Measurements from ENCODE around the gene PDZD7.
A peak's percentile ranks its signal among the peaks of the same experiment; 100 is the strongest.

PDZD7 gene

GRCh38 chr10:101053516-101053915 is 22.6 kb upstream of the PDZD7 start:
- H3K4me3 ChIP-seq (ENCODE audit: low read depth, low read length): no peak overlapping the region
- TF ChIP-seq CTCF (IDR thresholded peaks at IDR 0.05; ENCODE audit: borderline replicate concordance, insufficient read depth, low read depth, low read length): no peak

GRCh38 chr10:101052285-101052684 is 21.4 kb upstream of the PDZD7 start:
- no peak for TF ChIP-seq CTCF (IDR thresholded peaks at IDR 0.05; ENCODE audit: borderline replicate concordance, insufficient read depth, low read depth, low read length)
- H3K4me3 ChIP-seq (ENCODE audit: low read depth, low read length): no peak overlapping the region

GRCh38 chr10:101050208-101051069 is 19.5 kb upstream of the PDZD7 start:
- peak; percentile 95 for TF ChIP-seq CTCF (IDR thresholded peaks at IDR 0.05; ENCODE audit: borderline replicate concordance, insufficient read depth, low read depth, low read length)
- peak overlapping the region; percentile 1 for H3K4me3 ChIP-seq (ENCODE audit: low read depth, low read length)

GRCh38 chr10:101047961-101048892 is 17.3 kb upstream of the PDZD7 start:
- H3K4me3 ChIP-seq (ENCODE audit: low read depth, low read length): no peak overlapping the region
- no peak for TF ChIP-seq CTCF (IDR thresholded peaks at IDR 0.05; ENCODE audit: borderline replicate concordance, insufficient read depth, low read depth, low read length)

- no peak overlapping the region for H3K4me3 ChIP-seq (ENCODE audit: low read depth, low read length)
These were observed 16.3 kb upstream of the PDZD7 start for GRCh38 chr10:101047268-101047667.

More at GRCh38 chr10:101047268-101047667, 16.3 kb upstream of the PDZD7 start:
- TF ChIP-seq CTCF (IDR thresholded peaks at IDR 0.05; ENCODE audit: borderline replicate concordance, insufficient read depth, low read depth, low read length): no peak
